Endothelial cell (in vitro differentiated cells): ENCODE data around the gene LRRC18. TPM values are rescaled to one million over a fixed set of nuclear protein-coding genes. Genes with fewer than 3 reads are reported as not detected.

Experiments used
- DNase-seq: peaks from one replicate; pipeline ENCODE4 v3.0.0; 2021; ENCODE audit warnings: low spot score
- H3K27ac Mint-ChIP-seq: one replicate; pipeline ENCODE4 v1.8.0; 2021; ENCODE audit warnings: mixed read lengths, inconsistent platforms; ENCODE audit not compliant: unreplicated experiment
- H3K27me3 Mint-ChIP-seq: one replicate; pipeline ENCODE4 v1.8.0; 2021; ENCODE audit warnings: mild to moderate bottlenecking, moderate library complexity, mixed read lengths, inconsistent platforms; ENCODE audit not compliant: unreplicated experiment
- H3K36me3 Mint-ChIP-seq: one replicate; pipeline ENCODE4 v1.8.0; 2021; ENCODE audit warnings: mild to moderate bottlenecking, low read depth, mixed read lengths, inconsistent platforms; ENCODE audit not compliant: unreplicated experiment
- H3K4me1 Mint-ChIP-seq: one replicate; pipeline ENCODE4 v1.8.0; 2021; ENCODE audit warnings: mild to moderate bottlenecking, mixed read lengths, inconsistent platforms; ENCODE audit not compliant: unreplicated experiment
- H3K4me3 Mint-ChIP-seq: one replicate; pipeline ENCODE4 v1.8.0; 2021; ENCODE audit warnings: mild to moderate bottlenecking, mixed read lengths, inconsistent platforms; ENCODE audit not compliant: unreplicated experiment
- H3K9me3 Mint-ChIP-seq: one replicate; pipeline ENCODE4 v1.8.0; 2021; ENCODE audit warnings: mixed read lengths, inconsistent platforms; ENCODE audit not compliant: unreplicated experiment
- CTCF ChIP-seq: fragments of 200-600 bp; sonication (generic); IDR thresholded peaks from one replicate; pipeline ENCODE4 v1.5.0; 2021; ENCODE audit warnings: antibody characterized with exemption; ENCODE audit not compliant: unreplicated experiment
- microRNA-seq: library from miRNA; unstranded; fragments of <30 nt; microRNA quantifications from one replicate; pipeline ENCODE4, GENCODE V29; 2020; ENCODE audit not compliant: unreplicated experiment
- total RNA-seq: library from RNA; stranded (reverse); fragmentation: NEBNext Ultra II Directional; extraction: Animal tissue kit (Norgen Biotek cat#: 25700); gene quantifications from one replicate; pipeline ENCODE4 v1.2.1, GENCODE V29; 2021; ENCODE audit not compliant: unreplicated experiment

The LRRC18 gene
- total RNA-seq, 1 donor from 2014 or later = not detected

- no peak for TF ChIP-seq CTCF
- H3K4me3 Mint-ChIP-seq = no peak overlapping the region
- no peaks in the 10 kb centered on the region for H3K9me3 Mint-ChIP-seq
- DNase-seq = no peak
- H3K4me1 Mint-ChIP-seq = peaks cover 3% of the 10 kb centered on the region
- no peaks in the 10 kb centered on the region for H3K36me3 Mint-ChIP-seq
- H3K27ac Mint-ChIP-seq = no peak overlapping the region
- peaks cover 6% of the 10 kb centered on the region for H3K27me3 Mint-ChIP-seq
Observed at GRCh38 chr10:48879451-48879850, 60.2 kb downstream of the LRRC18 start.

GRCh38 chr10:48878091-48878490 is 61.5 kb downstream of the LRRC18 start:
- H3K36me3 Mint-ChIP-seq = no peaks in the 10 kb centered on the region
- H3K27ac Mint-ChIP-seq = no peak overlapping the region
- H3K27me3 Mint-ChIP-seq = peaks cover 4% of the 10 kb centered on the region
- H3K4me1 Mint-ChIP-seq = no peaks in the 10 kb centered on the region
- DNase-seq = no peak
- no peak for TF ChIP-seq CTCF
- no peak overlapping the region for H3K4me3 Mint-ChIP-seq
- no peaks in the 10 kb centered on the region for H3K9me3 Mint-ChIP-seq

GRCh38 chr10:48872234-48872633 is 67.4 kb downstream of the LRRC18 start:
- Mint-ChIP-seq H3K9me3 (no peaks in the 10 kb centered on the region), H3K36me3 (no peaks in the 10 kb centered on the region), H3K4me1 (no peaks in the 10 kb centered on the region), H3K4me3 (no peak overlapping the region), H3K27ac (no peak overlapping the region), H3K27me3 (no peaks in the 10 kb centered on the region)
- no peak for DNase-seq
- no peak for TF ChIP-seq CTCF

Small RNAs within 50 kb of the gene (microRNA-seq; reads per million reads assigned to microRNA genes)
- not detected for gene MIR4294

Other genes starting within 250 kb of the LRRC18 start
- gene VSTM4, start 175.7 kb upstream of the LRRC18 start, total RNA-seq = 0.38 TPM
- not detected for gene FAM170B, start 194.2 kb upstream of the LRRC18 start, total RNA-seq
- 1.6 TPM for gene TMEM273, start 248.6 kb upstream of the LRRC18 start, total RNA-seq